Measurements from ENCODE around the gene SEMA6D.
"Not testable (repeated sequence)": the region's sequence is repeated elsewhere in the genome, so short reads cannot be mapped to it uniquely, and the experiment has no call there.

The SEMA6D gene

DNA sequence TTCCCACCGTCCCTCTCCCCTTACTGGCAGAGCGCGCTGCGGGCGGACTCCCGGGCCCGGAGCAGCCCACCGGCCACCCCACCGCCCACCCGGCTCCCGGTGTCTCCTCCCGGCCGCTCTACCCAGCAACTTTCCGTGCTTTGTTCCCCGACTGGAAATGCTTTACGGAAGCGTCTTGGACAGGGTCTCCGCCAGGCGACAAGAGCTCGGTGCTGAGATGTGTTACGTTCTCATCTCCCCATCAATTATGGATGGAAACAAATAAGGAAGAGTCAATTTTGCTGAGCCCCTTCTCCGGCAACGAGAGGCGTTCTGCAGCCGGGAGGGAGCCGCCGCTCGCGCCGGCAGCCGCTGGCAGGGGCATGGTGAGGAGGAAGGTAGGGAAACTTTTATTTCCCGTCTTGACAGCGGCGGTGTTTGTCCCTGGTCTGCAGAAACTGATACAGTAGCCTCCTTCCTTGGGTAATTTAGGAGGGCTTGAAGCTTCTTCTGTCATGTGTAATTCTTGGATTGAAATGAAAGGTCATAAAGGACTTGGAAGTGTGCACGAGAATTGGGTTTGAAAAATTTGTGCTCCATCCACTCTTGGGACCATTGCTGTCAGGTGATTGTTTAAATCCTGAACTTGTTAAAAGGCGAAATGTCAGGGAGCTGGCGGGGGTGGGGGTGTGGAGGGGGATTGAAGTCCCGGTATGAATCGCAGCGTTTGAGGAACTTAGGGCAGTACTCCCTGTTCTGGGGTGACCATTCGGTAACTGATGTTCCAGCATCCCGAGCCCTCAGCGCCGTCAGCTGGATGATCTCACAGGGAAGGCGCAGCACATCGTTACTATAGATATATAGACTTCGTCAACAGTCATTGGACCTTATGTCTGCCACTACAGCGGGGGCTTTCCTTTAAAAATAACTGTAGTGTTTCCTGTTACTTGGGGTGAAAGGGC lies 1.5 kb downstream of the SEMA6D start:
- DNase-seq (ENCODE audit: low spot score) = no peak

DNA sequence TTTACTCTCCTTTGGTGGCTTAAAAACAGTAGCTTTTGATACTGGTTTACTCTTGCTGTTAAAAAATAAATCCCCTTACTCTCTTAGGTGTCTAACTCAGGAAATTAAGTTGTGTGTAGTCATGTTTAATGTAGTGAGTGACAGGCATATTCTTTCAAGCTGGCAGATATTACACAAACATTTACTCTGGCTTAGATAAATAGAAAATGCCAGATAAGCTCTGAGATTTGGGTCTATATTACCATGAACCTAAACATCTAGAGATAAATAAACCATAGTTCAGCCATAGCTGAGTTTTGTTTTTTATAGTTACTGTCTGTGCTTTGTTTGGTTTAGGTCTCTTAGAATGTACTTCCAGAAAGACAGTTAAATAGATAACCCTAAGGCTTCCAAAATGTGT lies 2.4 kb downstream of the SEMA6D start:
- no peak for DNase-seq (ENCODE audit: low spot score)

DNA sequence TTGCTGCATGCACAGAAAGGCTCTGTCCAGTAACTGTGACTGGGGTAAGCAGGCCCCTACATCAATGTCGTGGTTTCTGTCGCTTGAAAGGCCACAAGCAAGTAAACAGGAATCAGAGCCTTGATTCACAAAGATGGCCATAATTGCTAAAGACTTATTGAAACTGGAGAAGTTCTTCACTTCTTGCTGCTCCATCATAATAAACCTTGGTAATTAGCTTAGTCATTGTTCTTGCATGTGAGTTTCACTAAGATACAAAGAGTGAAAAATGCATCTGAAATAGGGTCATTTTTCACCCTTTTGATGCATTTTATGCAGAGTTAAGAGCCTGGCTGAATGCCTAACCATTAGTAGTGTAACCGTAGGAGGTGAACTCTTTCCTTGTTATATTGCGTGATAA lies 3.2 kb downstream of the SEMA6D start:
- DNase-seq (ENCODE audit: low spot score) = no peak

DNA sequence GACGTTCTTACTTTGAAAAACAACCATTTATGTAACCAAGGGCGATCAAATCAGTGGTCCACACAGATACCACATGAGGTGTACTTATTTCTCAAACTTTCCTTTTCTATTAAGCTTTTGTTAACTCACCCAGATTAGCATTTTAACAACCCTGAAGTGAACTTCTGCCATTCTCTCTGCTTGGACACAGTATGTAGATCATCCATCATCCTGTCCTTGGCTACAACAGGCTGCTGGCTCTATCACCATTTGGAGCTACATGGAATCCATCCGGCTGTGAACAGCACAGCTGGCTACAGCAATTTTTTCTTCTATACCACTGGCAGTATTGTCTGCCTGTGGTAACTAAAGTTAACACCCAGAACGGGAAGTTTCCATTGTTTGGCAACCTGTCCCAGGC lies 4.4 kb downstream of the SEMA6D start:
- no peak for DNase-seq (ENCODE audit: low spot score)

DNA sequence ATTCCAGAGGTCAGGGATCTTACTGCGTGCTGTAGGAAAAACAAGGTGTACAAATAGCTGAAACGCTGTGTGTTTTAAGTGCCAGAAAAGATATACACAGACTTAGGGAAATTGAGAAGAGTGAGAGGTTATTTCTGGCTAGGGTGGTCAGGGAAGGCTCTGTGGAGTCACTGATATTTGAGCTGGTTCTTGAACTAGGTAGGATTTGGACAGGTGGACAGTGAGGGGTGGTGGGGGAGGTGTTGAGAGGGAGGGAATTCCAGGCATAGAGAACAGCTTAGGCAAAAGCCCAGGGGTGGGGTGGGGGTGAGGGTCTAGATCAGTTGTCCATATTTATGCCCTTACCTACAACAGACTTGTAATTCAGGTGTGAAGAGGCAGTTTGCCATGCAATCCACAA lies 7.0 kb downstream of the SEMA6D start:
- no peak for DNase-seq (ENCODE audit: low spot score)

DNA sequence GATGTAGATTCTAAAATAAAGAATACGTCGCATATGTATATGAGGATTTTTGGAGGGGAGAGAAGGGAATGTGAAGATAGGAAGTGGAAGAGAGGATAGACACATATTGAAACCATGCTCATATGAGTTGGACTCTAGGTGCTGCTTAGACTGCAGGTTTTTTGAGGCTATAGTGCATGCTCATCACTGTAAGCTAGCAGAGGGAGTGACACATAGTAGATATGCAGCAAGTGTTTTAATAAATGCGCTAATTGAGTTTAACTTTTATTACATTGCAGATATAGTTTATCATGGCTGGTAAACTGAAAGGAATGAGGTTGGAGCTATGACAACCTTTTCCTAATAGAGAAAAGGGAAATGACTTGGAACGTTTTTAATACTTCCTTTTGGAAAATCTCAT lies 7.7 kb downstream of the SEMA6D start:
- DNase-seq (ENCODE audit: low spot score) = no peak

DNA sequence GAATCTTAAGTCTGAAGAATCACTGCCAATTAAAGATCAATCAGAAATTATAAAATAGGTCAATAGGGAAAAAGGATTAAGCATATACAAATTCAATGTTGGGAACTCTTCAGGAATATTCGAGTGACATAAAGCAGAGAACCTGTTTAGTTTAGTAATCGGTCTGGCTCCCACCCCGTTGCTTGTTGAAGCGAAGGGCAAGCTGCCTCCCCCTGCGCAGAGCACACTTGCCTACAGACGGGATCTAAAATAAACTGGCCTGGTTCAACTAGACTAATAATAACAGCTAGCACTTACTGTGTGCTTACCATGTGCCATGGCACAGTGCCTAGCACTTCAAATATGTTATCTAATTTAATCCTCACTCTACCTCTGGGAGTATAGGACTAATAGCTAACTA lies 8.6 kb downstream of the SEMA6D start:
- no peak for DNase-seq (ENCODE audit: low spot score)

DNA sequence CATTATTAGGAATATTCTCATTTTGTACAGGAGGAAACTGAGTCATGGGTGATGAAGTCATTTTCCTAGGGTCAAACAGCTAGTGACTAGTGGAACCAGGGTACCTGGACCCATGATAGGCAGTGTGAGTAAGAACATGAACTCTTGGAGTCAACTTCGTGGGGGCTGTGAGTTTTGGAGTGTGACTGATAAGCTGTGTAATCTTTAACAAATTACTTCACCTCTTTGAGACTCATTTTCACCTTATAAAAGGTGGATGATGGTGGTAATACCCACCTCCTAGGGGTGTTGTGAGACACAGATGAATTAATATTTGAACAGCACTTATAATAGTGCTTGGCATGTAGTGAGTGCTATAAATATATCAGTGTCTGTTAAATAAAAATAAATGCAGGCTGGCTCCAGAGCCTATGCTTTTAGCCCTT lies 9.1 kb downstream of the SEMA6D start:
- no peak for DNase-seq (ENCODE audit: low spot score)

DNA sequence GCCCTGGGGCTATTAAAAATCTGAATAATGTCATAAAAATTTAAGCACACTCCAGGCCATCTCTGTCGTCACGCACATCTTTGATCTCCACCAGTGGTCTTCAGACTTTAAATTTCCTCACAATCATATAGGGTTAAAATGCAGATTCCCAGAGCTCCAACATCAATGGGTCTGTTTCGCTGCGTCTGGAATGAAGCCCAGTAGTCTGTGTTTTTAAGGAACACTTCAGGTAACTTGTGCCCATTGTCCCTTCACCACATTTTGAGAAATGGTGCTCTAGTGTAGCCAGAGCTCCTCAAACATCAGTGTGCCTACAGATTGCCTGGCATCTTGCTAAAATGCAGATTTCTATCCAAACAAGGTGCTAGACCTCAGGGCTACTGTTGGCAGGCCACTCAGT lies 9.8 kb downstream of the SEMA6D start:
- DNase-seq (ENCODE audit: low spot score) = no peak

DNA sequence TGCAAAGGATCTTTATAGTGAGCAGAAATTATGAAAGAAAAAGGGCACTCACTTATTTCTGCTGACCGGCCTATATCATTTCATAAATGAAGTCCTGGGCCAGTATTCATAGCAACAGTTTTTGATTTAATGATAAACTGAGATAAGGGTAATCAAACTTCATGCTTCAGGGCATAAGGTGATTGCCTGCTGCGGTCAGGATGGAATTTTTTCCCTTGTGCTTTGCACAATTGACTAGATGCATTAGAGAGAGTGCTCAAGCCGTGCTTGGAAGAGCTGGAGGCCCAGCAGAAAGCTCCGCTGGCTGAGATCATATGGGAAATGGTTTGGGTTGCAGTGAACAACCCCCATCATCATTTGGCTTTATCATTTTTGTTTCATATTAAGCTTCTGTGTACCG lies 10.4 kb downstream of the SEMA6D start:
- no peak for DNase-seq (ENCODE audit: low spot score)

DNA sequence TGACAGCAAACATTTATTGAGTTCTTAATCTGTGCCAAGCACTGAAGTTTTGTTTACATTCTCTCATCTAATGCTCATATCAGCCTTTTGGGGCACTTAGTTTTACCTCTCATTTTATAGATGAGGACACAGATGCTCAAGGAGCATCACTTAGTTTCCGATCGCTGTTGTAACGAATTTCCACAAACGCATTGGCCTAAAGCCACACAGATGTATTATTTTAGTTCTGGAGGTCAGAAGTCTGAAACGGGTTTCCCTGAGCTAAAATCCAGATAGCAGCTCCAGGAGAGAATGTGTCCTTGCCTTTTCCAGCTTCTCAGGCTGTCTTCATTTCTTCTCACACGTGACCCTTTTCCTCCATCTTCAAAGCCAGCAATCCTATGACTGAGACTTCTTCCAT lies 11.1 kb downstream of the SEMA6D start:
- no peak for DNase-seq (ENCODE audit: low spot score)

DNA sequence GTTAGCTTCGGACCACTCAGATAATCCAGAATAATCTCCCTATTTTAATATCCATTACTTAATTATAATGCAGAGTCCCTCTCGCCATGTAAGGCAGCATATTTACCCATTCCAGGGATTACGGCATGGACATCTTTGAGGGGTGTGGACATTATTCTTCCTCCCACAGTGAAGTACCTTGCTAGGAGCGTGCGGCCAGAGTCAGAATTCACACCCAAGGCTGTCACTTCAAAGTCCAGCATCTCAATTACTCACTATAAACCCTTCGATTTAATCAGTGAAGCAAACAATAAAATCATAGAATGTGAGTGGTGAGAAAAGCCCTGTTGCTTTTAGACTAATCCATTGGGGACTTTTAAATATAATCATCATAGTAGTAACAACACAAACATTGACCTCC lies 11.6 kb downstream of the SEMA6D start:
- no peak for DNase-seq (ENCODE audit: low spot score)

DNA sequence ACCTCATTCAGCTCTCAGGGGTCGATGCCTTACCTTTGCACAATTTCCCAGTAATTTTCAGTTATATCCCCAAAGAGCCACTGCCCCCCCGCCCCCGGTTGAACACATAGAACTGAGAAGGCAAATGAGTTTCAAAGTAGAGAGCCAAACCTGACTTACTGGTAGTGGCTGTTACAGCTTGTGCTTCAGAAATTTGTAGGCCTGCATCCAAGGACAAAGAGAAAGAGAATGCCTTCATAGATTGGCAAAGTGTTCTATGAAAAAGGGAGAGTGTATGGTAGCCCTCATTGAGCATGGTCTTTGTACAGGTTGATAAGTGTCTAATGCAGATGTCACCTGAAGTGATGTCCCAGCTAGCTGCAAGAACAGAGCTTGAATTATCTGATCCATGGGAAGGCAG lies 13.9 kb downstream of the SEMA6D start:
- no peak for DNase-seq (ENCODE audit: low spot score)

DNA sequence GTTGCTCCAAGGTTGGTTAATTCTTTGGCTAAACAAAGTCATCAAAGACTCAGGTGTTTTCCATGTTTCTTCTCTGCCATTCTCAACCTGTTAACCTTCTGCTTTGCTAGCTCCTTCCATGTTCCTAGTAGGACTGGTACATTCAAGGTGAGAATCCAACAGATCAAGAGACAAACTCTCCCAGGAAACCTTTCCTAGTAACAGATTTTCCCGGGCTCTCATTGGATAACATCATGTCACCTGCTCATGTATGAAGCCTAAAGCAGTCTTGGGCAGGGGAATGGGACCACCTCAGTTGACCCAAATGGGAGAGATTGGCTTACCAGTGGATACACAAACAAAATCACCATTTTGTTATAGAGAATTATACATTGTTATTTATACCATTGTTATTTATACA lies 14.9 kb downstream of the SEMA6D start:
- DNase-seq (ENCODE audit: low spot score) = no peak

DNA sequence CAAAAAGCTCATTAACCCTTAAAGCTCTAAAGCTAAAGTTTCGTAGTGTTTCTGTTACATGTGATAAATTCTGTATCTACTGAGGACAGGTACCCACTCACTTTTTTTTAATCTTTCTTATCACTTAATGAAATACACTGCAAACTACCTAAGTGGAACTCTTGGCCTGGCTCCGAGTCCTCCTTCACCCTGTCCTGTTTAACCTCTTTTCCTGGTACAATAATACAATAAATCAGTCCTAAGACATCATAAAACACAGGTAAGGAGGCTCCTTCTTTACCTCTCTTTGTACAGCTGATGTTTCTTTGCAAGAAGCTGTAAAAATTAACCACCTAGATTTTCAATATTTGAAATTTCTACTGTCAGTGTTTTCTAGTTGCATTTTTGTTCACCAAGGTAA lies 15.8 kb downstream of the SEMA6D start:
- DNase-seq (ENCODE audit: low spot score) = no peak

DNA sequence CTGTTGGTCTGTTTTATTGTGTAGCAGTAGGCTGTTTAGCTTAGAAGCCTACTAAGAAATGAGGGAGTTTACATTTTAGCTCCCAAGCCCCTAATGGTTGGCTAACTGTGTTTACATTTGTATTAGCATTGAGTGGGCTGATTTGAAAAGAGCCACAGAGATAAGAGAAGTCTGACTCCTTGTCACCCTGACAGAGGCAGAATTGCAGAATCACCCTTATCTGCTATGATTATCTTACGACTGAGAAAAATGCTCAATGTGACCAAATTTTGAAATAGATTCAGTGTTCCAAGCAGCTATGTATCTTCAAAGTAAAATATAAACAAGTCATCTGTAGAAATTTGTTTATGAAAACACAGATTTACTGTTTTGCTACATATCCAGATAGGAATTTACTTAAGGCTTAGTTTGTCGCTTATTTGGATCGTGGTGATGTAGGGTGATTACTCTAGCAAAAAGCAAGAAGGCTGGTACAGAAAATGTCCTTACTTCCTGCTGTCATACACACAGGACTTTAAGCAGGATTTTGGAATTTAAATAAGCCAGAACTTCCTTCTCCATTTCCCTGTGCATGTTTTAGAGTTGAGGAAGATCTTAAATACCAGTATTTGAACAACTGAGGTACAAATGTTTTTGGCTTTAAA lies 19.0 kb downstream of the SEMA6D start:
- no peak for DNase-seq (ENCODE audit: low spot score)

DNA sequence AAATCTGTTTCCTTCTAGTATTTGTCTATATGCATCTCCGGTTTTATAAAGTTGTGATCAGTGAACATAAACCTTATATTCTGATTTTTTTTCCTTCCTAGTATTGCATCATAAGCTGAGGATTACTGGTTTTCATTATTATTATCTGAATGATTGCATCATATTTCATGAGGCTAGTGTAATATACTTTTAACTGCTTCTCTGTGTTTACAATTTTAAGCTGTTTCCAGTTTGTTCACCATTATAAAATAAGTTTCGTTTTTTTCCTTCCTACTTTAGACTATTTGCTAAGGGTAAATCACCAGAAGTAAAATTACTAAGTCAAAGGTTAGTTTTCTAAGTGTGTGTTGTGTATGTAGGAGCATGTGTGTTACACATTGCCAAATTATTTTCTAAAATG lies 20.2 kb downstream of the SEMA6D start:
- DNase-seq (ENCODE audit: low spot score) = no peak

DNA sequence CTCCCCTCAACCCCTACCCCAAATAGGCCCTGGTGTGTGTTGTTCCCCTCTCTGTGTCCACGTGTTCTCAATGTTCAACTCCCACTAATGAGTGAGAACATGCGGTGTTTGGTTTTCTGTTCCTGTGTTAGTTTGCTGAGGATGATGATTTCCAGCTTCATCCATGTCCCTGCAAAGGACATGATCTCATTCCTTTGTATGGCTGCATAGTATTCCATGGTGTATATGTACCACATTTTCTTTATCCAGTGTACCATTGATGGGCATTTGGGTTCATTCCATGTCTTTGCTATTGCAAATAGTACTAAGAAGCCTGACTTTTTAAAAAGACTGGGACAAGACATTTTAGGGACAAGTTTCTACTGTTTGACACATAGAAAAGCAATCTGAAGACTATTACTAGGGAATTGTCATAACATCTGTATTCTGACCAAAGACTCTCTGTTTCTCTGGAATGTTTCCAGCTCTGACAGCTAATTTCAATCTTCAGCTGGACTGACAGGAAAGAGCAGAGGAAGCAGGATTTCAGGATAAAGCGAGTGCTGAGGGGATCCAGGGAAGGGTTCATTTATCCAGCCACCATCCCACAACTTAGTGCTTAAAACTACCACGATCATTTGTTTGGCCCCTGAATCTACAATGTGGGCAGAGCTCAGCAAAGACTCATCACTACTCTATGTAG lies 21.0 kb downstream of the SEMA6D start:
- not testable (repeated sequence) for DNase-seq (ENCODE audit: low spot score)

DNA sequence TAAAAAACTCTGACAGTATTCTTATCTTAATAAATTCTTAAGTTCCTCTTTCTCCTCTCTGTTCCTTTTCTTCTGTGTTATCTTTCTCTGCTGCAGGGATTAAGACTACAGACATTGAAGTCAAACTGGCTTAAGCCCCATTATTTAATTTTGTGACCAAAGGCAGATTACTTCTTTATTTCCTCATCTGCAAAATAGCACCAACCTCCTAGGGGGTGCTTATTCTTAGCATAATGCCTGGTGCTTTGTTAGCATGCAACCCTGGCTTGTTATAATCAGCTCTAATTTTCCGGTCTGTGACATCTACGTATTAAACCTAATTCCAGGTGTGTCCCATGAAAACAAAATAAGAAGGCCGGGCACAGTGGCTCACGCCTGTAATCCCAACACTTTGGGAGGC lies 23.8 kb downstream of the SEMA6D start:
- DNase-seq (ENCODE audit: low spot score) = no peak

DNA sequence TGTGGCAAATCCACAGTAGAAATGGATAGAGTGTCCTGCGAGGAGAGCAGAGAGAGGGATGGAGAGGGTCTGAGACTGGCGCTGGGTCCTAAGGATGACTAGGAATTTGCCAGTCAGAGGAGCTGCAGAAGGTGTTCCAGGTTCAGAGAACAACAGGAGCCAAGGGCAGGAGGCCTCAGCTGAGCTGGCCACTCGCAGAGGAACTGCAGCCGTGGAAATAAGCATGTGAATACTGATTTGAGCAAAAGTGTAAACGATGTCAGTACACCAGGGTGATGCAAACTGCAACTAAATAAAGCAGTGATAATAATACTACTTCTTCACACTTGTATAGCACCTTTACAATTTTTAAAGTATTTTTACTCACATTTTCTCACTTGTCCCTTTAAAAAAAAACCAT lies 24.6 kb downstream of the SEMA6D start:
- no peak for DNase-seq (ENCODE audit: low spot score)

DNA sequence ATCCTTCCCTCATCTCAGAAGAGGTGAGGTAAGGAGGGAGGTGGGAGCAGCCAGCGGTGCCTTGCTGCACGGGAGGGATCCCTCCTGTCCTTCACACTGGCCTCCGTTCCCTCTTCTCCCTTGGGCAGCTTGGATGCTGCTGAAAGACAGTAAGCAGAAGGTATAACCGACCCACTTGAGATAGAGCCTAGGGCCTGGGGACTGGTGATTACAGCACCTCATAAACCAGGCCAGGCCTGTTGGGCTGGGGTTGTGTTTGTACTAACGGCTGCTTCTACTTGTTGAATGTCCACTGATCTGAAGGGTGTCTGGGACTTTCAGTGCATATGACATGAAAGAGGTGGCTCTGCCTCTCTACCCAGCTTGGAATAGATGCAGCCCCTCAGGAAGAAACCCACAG lies 25.0 kb downstream of the SEMA6D start:
- DNase-seq (ENCODE audit: low spot score) = no peak

DNA sequence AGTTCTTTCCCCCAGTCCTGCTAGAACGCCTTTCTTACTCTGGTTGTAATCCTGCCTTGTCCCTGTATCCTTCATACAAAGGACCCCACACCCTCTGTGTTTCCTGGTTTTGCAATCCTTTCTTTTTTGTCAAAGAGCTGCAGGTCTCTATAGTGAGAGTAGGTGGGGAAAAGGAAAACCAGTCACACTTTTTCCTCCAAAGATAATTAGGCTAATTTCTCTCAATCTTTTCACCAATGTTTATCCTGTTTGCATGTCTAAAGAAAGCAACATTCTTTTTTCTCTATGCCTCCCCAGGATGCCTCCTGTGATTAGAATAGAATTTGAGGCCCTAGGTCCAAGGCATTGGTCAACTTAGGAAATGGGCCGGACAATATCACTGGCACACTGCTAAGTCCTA lies 25.4 kb downstream of the SEMA6D start:
- DNase-seq (ENCODE audit: low spot score) = no peak

DNA sequence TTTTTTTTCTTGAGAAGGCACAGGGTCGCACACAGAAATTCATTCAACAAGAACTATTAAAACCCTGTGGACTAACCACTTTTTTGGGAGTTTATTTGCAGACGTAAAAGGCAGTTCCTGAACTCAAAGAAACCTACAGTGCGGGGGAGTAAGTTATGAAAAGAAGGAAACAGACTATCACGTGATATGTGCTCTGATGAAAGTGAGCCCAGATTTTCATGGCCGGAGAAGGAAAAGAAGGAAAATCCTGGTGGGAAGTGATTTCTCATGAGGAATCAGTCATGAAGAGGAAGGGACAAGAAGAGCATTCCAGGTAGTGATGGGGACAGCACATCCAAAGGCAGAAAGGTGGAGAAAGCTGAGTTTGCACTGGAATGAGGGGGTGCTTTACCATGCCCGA lies 26.1 kb downstream of the SEMA6D start:
- DNase-seq (ENCODE audit: low spot score) = no peak
